Measurements from ENCODE around the gene PRMT1.

The PRMT1 gene

DNA sequence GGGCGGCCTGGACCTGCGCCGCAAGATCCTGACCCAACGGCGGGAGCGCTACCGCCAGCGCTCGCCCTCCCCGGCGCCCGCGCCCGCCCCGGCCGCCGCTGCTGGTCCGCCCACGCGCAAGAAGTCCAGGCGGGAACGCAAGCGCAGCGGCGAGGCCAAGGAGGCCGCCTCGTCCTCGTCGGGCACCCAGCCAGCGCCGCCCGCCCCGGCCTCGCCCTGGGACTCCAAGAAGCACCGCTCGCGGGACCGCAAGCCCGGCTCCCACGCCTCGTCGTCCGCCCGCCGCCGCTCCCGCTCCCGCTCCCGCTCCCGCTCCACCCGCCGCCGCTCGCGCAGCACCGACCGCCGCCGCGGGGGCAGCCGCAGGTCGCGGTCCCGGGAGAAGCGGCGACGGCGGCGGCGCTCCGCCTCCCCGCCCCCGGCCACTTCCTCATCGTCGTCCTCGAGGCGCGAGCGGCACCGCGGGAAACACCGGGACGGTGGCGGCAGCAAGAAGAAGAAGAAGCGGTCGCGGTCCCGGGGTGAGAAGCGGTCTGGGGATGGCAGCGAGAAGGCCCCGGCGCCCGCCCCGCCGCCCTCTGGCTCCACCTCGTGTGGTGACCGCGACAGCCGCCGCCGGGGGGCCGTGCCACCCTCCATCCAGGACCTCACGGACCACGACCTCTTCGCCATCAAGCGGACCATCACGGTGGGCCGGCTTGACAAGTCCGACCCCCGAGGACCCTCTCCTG lies 25.1 kb upstream of the PRMT1 start:
- no peak for DNase-seq

DNA sequence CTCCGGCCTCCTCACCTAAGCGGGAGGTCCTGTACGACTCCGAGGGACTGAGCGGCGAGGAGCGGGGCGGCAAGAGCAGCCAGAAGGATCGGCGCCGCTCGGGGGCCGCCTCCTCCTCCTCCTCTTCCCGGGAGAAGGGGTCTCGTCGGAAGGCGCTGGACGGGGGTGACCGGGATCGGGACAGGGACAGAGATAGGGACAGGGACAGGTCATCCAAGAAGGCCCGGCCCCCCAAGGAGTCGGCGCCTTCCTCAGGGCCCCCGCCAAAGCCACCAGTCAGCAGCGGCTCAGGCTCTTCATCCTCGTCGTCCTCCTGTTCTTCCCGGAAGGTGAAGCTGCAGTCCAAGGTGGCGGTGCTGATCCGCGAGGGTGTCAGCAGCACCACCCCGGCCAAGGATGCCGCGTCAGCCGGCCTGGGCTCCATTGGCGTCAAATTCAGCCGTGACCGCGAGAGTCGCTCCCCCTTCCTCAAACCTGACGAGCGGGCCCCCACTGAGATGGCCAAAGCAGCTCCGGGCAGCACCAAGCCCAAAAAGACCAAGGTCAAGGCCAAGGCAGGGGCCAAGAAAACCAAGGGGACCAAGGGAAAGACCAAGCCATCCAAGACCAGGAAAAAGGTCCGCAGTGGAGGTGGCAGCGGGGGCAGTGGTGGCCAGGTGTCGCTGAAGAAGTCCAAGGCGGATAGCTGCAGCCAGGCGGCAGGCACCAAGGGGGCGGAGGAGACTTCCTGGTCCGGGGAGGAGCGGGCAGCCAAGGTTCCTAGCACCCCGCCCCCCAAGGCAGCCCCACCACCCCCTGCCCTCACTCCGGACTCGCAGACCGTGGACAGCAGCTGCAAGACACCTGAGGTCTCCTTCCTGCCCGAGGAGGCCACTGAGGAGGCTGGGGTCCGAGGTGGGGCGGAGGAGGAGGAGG lies 24.3 kb upstream of the PRMT1 start:
- DNase-seq: no peak

DNA sequence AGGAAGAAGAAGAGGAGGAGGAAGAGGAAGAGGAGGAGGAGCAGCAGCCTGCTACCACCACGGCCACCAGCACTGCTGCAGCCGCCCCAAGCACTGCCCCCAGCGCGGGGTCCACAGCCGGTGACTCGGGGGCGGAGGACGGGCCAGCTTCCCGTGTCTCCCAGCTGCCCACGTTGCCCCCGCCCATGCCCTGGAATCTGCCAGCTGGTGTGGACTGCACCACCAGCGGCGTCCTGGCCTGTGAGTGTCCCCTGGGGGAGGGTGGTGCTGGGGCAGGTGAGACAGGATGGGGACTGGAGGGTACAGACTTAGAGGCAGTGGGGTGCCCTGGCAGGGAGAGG lies 23.6 kb upstream of the PRMT1 start:
- DNase-seq: no peak

DNA sequence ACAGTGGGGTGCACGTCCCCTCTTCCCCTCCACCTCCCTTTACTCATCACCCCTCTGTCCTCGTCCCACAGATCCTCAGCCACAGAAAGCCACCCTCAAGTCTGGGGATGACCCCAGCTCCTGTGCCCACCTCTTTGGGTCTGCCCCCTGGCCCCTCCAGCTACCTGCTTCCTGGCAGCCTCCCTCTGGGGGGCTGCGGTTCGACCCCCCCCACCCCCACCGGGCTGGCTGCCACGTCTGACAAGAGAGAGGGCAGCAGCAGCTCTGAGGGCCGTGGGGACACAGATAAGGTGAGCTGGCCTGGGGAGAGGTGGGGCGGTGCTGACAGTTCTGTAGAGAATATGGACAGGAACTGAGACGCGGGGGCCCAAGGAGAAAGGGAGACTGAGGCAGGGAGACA lies 22.5 kb upstream of the PRMT1 start:
- DNase-seq: no peak

DNA sequence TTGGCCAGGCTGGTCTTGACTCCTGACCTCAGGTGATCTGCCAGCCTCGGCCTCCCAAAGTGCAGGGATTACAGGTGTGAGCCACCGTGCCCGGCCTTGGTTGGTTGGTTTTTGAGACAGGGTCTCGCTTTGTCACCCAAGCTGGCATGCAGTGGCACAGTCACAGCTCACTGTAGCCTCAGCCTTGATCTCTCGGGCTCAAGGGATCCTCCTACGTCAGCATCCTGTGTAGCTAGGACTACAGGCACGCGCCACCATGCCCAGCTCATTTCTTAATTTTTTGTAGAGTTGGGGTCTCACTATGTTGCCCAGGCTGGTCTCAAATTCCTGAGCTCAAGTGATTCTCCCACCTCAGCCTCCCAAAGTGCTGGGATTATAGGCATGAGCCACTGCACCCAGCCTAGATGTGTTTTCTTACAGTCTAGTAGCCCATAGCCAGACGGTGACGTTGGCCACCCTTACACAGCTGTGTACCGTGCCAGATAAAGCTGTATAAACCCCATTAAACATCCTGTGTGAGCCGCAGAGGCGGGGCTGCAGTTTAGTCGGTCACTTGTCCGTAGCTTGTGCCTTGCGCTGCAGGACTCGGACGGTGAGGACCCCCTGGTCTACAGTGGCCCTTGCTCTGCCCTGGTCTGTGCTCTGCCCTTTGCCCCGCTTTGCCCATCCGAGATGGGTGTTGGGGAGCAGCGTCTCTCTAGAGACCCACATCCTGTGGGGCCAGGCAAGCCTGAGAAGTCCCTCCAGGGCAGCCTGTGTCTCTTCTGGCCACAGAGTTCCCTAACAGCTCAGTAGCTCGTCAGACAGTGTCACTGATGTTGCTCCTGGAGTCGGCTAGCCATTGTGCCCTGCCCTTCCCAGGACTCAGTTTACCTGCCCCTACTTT lies 21.3 kb upstream of the PRMT1 start:
- DNase-seq: no peak

DNA sequence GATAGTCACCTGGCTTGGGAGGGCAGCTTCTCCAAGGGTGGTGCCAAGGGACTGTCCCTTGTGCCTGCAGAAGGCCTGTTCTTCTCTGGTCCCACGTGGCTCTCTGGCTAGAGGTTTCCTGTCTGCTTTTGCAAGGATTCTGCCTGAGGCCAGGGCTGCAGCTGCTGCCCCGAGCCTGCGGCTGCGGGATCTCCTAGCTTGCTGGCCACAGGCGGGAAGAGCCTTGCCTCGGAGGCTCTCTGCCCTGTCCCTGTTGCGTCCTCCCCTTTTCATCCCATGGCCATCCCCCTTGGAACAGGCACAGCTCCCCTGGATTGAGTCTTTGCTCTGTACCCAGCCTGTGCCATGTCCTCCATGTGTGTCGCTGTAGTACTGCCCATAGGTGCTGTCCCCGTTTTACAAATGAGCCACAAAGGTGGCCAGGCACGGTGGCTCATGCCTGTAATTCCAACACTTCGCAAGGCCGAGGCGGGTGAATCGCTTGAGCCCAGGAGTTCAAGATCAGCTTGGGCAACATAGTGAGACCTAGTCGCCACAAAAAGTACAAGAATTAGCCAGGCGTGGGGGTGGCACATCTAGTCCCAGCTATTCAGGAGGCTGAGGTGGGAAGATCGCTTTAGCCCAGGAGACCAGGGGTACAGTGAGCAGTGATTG lies 20.5 kb upstream of the PRMT1 start:
- DNase-seq: no peak

DNA sequence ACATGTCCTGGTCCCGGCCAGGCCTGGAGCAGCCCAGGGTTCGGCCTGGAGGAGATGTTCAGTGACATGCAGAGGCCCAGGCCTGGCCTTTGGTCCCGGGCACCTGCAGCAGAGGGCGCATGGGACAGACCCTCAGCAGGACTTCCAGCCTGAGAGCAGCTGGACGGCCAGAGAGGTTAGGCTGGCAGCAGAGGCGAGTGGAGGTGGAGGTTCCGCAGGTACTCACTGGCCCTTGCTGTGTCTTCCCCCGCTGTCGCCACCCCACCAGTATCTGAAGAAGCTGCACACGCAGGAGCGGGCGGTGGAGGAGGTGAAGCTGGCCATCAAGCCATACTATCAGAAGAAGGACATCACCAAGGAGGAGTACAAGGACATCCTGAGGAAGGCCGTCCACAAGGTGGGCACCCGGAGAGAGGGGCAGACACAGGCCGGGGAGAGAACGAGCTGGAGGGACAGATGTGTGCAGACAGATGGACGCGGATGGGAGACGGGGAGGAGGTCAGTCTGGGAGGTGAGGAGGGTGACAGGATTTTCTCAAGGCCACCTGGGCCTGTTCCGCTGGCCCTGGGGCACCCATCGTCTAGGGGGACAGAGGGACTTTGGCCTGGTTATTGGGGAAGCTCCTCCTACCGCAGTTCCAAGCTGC lies 19.5 kb upstream of the PRMT1 start:
- no peak for DNase-seq

DNA sequence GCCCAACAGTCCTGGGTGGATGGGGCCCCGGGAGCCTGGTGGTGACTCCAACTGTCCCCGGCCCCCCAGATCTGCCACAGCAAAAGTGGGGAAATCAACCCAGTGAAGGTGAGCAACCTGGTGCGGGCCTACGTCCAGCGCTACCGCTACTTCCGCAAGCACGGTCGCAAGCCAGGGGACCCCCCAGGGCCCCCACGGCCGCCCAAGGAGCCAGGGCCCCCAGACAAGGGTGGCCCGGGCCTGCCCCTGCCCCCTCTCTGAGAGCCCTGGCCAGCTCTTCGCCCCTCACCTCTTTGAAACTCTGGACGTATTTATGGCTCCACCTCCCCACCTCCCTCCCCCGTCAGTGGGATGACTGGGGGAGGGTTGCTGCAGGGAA lies 18.9 kb upstream of the PRMT1 start:
- no peak for DNase-seq

DNA sequence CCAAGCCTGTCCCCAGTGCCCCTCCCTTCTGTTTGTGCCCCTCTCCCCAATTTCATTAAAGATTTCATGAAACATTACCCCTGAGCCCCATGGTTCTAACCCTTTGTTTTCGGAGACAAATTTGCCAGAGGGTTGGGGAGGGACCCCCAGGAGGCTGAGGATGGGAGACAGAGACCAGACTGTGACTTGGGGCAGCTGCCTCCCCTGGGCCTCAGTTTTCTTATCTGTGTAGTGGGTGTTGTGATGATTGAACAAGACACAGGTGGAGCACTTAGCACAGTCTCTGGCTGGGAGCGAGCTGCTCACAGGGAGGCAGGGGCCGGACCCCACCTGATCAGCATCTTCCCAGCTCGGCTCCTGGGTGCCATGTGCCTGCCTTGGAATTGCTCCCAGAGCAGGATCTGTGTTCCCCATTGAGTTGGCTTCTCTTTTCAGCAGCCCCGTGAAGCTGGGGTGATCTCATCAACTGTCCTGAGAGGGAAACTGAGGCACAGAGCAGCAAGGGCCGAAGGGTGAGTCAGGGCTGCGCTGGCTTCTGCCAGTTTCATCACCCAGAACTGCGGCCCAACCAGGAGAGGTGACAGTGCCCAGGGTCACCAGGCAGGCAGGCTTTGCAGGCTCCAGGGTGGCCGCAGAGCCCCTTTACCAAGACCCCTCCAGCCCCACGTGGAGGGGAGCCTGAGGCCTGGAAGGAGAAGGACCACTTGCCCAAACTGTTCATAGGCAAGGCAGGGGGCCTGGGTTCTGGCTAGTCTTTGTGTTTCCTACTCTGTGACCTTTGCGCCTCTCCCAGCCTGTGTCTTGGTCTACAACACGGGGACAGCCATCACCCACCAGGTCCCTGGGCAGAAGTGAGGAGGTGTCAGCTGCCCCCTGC lies 18.3 kb upstream of the PRMT1 start:
- DNase-seq: no peak

DNA sequence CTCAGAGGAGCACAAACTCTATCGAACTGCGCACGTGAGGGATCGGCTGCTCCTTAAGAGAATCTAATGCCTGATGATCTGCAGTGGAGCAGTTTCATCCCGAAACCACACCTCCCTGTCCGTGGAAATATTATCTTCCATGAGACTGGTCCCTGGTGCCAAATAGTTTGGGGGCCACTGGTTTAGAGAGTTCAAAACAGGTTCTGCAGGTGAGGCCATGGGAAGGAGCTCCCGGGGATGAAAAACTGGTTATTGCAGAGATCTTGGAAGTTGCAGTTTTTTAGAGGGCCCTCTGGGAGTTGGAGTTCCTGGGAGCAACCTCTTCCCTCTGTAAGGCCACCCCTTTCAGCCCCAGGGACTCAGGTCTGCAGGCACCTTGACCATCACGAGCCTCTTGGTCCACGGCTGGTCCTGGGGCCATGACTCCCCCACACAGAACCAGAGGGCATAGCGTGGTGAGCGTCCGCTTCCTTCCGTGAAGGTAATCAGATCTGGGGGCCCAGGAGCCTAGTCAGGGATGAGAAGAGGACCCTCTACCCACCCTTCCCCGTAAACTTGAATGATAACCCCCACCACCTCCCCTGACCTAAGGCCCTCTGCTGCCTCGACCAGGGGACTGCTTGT lies 16.6 kb upstream of the PRMT1 start:
- DNase-seq: no peak

DNA sequence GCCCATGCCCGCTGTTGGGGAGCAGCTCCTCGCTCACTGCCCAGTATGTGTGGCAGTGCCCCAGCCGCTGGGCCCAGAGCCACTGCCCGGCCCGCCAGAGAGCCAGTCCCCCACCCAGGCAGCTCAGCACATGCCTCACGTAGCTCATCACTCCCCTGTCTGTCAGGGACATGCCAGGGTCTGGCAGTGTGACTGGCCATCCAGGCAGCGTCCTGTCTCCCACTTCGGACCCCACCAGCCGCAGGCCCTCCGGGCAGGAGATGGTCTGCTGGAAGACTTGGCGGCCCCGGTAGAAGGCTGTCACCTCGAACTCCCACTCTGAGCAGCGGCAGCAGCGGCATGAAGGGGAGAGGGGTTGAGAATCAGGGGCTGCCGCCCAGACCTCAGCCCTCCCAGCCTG lies 15.1 kb upstream of the PRMT1 start:
- DNase-seq: no peak

DNA sequence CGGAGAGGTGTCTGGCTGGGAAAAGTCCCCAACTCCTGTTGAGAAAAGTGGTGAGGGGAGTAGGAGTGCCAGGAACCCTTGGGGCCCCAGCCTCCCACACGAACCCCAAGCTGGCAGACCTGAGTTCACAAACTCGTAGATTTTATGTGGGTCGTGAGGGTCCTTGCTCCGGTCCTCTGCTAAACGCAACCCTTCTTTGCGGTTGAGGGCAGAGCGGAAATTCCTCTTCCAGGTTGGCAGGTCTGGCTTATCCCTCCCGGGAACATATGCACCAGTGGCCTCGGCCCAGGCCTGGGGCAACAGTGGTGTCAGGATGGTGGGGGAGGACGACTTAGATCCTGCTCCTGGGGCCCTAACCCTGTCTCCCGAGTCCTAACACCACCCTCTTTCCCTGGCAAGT lies 13.8 kb upstream of the PRMT1 start:
- DNase-seq: no peak

DNA sequence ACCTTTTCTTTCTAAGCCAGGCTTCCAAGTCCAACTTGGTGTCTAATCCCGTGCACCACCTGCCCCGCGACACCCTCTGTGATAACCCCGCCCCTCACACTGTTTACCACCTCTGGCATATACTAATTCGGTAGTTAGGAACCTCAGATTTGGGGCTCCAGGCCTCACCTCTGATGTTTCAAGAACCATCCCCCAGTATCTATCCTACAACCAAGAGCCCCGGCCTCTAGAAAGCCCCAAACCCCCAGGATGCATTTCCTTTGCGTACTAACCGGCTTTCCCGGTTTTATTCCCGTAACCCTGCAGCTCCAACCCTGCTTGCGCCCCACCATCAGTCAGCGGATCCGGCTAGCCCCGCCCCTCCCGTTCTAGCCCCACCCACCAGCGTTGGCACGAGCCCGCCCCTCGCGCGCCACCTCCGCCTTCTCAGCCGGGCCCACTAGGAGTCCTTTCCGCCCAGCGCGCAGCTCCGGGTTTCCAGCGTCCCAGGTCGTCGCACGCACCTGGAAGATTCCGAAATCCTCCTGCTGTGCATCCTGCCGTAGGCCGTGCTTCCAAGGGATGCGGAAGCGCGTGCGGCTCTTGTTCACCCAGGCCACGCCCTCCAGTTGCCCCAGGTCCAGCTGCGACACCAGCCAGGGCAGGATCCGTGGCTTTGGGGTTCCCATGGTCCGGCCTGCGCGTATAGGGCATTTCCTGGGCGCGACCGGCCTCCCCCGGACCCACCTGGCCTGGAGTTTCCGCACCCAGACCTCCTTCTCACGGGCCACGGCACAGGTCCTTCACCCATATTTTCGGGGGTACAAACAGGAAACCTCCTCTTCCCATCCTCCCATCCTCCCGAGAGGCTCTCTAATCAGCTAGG lies 12.7 kb upstream of the PRMT1 start:
- DNase-seq: peak; percentile 84 to 95 (median 90)

DNA sequence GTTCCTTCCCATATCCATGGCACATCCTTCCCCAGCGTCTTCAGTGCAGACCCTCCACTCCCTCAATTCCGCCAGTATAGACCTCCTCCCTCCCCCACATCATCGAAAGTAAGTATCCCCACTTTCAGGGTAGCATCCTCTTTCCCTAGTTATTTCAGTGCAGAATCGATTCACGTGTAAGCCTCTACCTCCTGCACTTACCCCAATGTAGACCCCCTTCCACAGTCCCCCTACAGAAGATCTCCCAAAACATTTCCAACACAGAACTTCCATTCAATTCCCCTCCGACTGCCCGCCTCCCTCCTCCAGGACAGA lies 12.1 kb upstream of the PRMT1 start:
- peak in 1 of 6 experiments; percentile 52 for DNase-seq

DNA sequence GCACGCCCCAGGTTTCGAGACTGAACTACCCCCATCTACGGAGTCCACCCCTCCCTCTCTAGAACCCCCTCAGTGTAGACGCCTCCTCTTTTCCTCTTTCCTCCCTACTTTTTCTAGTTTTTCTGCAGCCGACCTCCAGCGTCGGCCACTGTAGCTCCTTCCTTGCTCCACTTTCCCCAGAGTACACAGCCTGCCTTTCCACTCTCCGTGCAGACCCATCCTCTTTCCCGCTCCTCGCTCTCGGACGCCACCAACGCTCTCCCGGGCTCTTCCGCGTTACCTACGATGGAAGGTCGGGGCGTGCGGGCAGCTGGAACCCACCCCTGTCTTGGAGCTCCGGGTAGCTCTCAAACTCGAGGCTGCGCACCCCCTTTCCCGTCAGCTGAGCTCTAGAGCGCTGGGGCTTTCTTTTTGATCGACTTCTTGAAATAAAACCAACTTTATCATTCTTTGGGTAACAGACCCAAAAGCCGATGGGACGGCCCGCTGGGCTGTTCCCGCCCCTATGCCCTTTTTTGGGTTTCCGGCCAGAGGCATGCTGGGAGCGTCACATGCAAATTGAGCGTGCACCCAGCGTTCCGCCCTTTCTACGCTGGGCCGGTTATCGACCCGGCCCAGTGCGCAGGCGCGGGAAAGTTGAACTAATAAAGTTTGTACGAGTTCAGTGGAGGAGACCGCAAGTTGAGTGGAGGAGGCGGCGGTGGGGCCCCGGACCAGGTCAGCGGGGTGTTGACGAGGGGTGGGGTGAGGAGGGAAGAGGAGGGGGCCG lies 11.5 kb upstream of the PRMT1 start, which contains the start of the genes BCL2L12 and IRF3:
Gene BCL2L12 (plus strand): TSS at position 583 of the 769 bp plus-strand sequence. CDS start 760 bp downstream, outside the sequence.
Gene IRF3 (minus strand): TSS at position 507 of the 769 bp plus-strand sequence. CDS start 1,019 bp downstream, outside the sequence.
- DNase-seq: peak; percentile 98 to 100 (median 99)

DNA sequence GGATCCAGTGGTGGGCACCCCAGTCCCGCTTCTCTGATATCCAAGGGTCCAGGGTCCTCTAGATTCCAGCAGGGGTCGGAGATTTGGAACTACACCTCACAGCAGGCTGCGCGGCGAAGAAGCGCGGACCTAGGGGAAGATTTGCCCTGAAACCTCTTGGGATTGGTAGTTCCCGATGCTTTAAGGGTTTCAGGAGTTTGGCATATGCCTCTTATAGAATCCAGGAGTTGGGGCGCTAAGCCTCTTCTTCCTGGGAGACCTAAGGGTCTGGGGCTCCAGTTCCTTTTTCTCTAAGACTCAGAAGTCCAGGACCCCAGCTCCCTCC lies 11.0 kb upstream of the PRMT1 start:
- no peak for DNase-seq

DNA sequence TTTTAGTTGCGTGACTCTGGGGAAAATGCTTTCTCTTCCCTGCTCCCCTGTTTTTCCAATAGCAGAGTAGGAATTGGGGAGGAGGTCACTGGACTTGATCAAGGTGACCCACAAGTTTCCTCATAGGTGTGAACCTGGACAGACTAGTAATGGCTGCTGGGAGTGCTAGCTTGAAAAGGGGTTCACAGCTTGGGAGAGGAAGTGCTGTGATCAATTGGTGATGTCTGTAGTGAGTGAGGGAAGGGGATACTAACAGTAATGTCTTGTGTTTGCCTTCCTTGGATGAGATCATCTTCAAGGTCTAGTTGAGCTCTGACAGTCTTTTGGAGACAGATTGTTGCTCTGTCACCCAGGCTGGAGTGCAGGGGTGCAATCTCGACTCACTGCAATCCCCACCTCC lies 9.6 kb upstream of the PRMT1 start:
- no peak for DNase-seq

DNA sequence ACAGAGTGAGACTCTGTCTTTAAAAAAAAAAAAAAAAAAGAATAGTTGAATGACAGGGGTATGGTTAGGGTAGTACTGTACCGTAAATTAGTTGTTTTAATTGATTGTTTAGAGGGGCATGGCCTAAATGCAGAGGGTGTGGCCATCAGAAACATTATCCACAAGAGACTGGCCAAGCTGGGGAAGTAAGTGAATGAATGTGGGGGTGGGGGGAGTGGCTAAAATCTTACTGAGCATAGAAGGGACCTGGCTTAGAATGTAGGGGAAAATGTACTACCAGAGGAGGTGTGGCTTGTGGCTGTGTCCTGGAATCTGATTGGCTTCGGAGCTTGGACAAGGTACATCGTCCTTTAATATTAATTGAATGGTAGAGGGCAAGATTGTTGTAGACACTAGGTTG lies 7.6 kb upstream of the PRMT1 start:
- DNase-seq: no peak

Measured in stimulated activated naive CD4-positive, alpha-beta T cell (primary cell).